OCI-LY7 (cell line): ENCODE data around the gene NTRK1. TPM values are rescaled to one million over a fixed set of nuclear protein-coding genes. Genes with fewer than 3 reads are reported as not detected.

Experiments
- BruUV-seq: library from RNA; stranded (reverse); fragments of 400-500 nt; replicated peaks from 2 replicates; lab custom pipeline; 2021; lab: Mats Ljungman, UMichigan
- CTCF ChIA-PET: fragments of 300-600 bp; sonication (Branson Sonifier 250); formaldehyde crosslinking; loops from one replicate; lab custom pipeline; 2022; ENCODE audit warnings: antibody characterized with exemption; ENCODE audit not compliant: unreplicated experiment; lab: Charles Lee
- POLR2A ChIA-PET: fragments of 300-600 bp; sonication (Branson Sonifier 250); formaldehyde crosslinking; loops from one replicate; lab custom pipeline; 2022; ENCODE audit warnings: antibody characterized with exemption; lab: Charles Lee
- DNase-seq: peaks from one replicate; pipeline ENCODE4 v3.0.0-alpha.2; 2015; ENCODE audit warnings: low spot score
- H2AFZ ChIP-seq: fragments of 200-600 bp; sonication (generic), shearing (Covaris generic); 2 replicates; pipeline ENCODE4 v1.6.1; 2014; ENCODE audit warnings: mild to moderate bottlenecking, antibody characterized with exemption, low read length, moderate library complexity
- H3K27ac ChIP-seq: fragments of 200-600 bp; sonication (generic); 2 replicates; pipeline ENCODE4 v1.5.1; 2014; ENCODE audit warnings: mixed run types, low read depth, mild to moderate bottlenecking, moderate library complexity, low read length, inconsistent platforms; ENCODE audit not compliant: poor library complexity, severe bottlenecking
- H3K36me3 ChIP-seq: fragments of 200-600 bp; sonication (generic); 2 replicates; pipeline ENCODE4 v1.6.1; 2014; ENCODE audit warnings: mild to moderate bottlenecking, antibody characterized with exemption, low read length, moderate library complexity, mixed read lengths; ENCODE audit not compliant: insufficient read depth
- H3K4me1 ChIP-seq: fragments of 200-600 bp; sonication (generic); 2 replicates; pipeline ENCODE4 v1.5.1; 2014; ENCODE audit warnings: mild to moderate bottlenecking, low read length; ENCODE audit not compliant: insufficient read depth, poor library complexity, severe bottlenecking
- H3K4me2 ChIP-seq: fragments of 200-600 bp; sonication (generic); 2 replicates; pipeline ENCODE4 v1.6.1; 2014; ENCODE audit warnings: mild to moderate bottlenecking, low read length
- H3K4me3 ChIP-seq: fragments of 200-600 bp; sonication (generic); 2 replicates; pipeline ENCODE4 v1.5.1; 2014; ENCODE audit warnings: mild to moderate bottlenecking, low read depth, low read length; ENCODE audit not compliant: poor library complexity, severe bottlenecking
- H3K79me2 ChIP-seq: fragments of 200-600 bp; sonication (generic); 2 replicates; pipeline ENCODE4 v1.6.1; 2016; ENCODE audit warnings: low read depth, mild to moderate bottlenecking, low read length, moderate library complexity, mixed read lengths; ENCODE audit not compliant: insufficient read depth
- H3K9me2 ChIP-seq: fragments of 200-600 bp; sonication (generic); 2 replicates; pipeline ENCODE4 v1.6.1; 2016; ENCODE audit warnings: mild to moderate bottlenecking, low read length, mixed read lengths; ENCODE audit not compliant: insufficient read depth
- H3K9me3 ChIP-seq: fragments of 200-600 bp; sonication (generic); 2 replicates; pipeline ENCODE4 v1.6.1; 2014; ENCODE audit warnings: mild to moderate bottlenecking, mixed run types, low read length, mixed read lengths
- H4K20me1 ChIP-seq: fragments of 200-600 bp; sonication (generic); 2 replicates; pipeline ENCODE4 v1.6.1; 2014; ENCODE audit warnings: mild to moderate bottlenecking, antibody characterized with exemption, low read length, moderate library complexity, mixed read lengths; ENCODE audit not compliant: insufficient read depth
- CTCF ChIP-seq: fragments of 200-600 bp; sonication (generic); conservative IDR thresholded peaks from 2 replicates; pipeline ENCODE4 v1.5.1; 2014; ENCODE audit warnings: mild to moderate bottlenecking, antibody characterized with exemption, low read length, moderate library complexity, mixed read lengths
- EZH2phosphoT487 ChIP-seq: fragments of 200-600 bp; sonication (generic); IDR thresholded peaks from 2 replicates; pipeline ENCODE4 v1.6.1; 2018; ENCODE audit warnings: low read depth, borderline replicate concordance, mild to moderate bottlenecking, mixed run types, antibody characterized with exemption, low read length, moderate library complexity, mixed read lengths
- intact Hi-C: fragments of 100-400 bp; cut with micrococcal nuclease; formaldehyde crosslinking; loops from one replicate; pipeline ENCODE4 v1.10.0; 2022; ENCODE audit not compliant: unreplicated experiment
- total RNA-seq, 2 experiments: library from RNA; depleted of rRNA in 1 of 2; stranded (reverse); fragments of >200 nt in 1 of 2; shearing (Covaris generic) in 1 of 2; gene quantifications; 2 replicates each; pipeline ENCODE4 v1.2.3, GENCODE V29; 2014 to 2022

Gene NTRK1
- total RNA-seq, 2 experiments from 2014 or later = not detected

- no peak overlapping the region for H2AFZ ChIP-seq
- no peaks in the 10 kb centered on the region for H3K36me3 ChIP-seq
- H3K9me2 ChIP-seq = no peaks in the 10 kb centered on the region
- no peak for DNase-seq
- CTCF ChIA-PET = interaction anchor here (0.6 kb wide), 1 partner anchor 127 kb away, joined by 11 read pairs; no protein-coding TSS in a partner anchor
- no peaks in the 10 kb centered on the region for H3K79me2 ChIP-seq
- H3K9me3 ChIP-seq = no peaks in the 10 kb centered on the region
- TF ChIP-seq CTCF (no peak), EZH2phosphoT487 (no peak)
- no peak overlapping the region for H3K4me2 ChIP-seq
- no peak overlapping the region for H3K27ac ChIP-seq
- no peak overlapping the region for H3K4me3 ChIP-seq
- no TSS peak for BruUV-seq
- no peaks in the 10 kb centered on the region for H3K4me1 ChIP-seq
- no peaks in the 10 kb centered on the region; the same call in 1 of the 2 replicates for H4K20me1 ChIP-seq
- intact Hi-C loops = no loop called here
- POLR2A ChIA-PET = no interaction called here
Observed at GRCh38 chr1:156840186-156840897, 20.3 kb upstream of the NTRK1 start.

GRCh38 chr1:156840898-156841279 is 19.8 kb upstream of the NTRK1 start:
- H2AFZ ChIP-seq = no peak overlapping the region
- CTCF ChIA-PET = interaction anchor here (0.6 kb wide), 1 partner anchor 127 kb away, joined by 11 read pairs; no protein-coding TSS in a partner anchor
- no peaks in the 10 kb centered on the region for H3K36me3 ChIP-seq
- no peaks in the 10 kb centered on the region; the same call in 1 of the 2 replicates for H4K20me1 ChIP-seq
- no peak overlapping the region for H3K27ac ChIP-seq
- no peaks in the 10 kb centered on the region for H3K9me2 ChIP-seq
- TF ChIP-seq CTCF = no peak
- TF ChIP-seq EZH2phosphoT487 = no peak
- H3K9me3 ChIP-seq = no peaks in the 10 kb centered on the region
- no peak overlapping the region for H3K4me3 ChIP-seq
- H3K79me2 ChIP-seq = no peaks in the 10 kb centered on the region
- POLR2A ChIA-PET = interaction anchor here (1.0 kb wide), 1 partner anchor 15 kb away, joined by 4 read pairs; no protein-coding TSS in a partner anchor
- DNase-seq = no peak
- intact Hi-C loops = no loop called here
- H3K4me2 ChIP-seq = no peak overlapping the region
- no TSS peak for BruUV-seq
- H3K4me1 ChIP-seq = no peaks in the 10 kb centered on the region

- H3K9me3 ChIP-seq = no peaks in the 10 kb centered on the region
- no peak overlapping the region for H3K4me2 ChIP-seq
- no peak for TF ChIP-seq EZH2phosphoT487
- TF ChIP-seq CTCF = no peak
- intact Hi-C loops = no loop called here
- ChIA-PET POLR2A (interaction anchor here (1.0 kb wide), 1 partner anchor 15 kb away, joined by 4 read pairs; no protein-coding TSS in a partner anchor), CTCF (interaction anchor here (0.6 kb wide), 1 partner anchor 128 kb away, joined by 11 read pairs; no protein-coding TSS in a partner anchor)
- H3K79me2 ChIP-seq = no peaks in the 10 kb centered on the region
- H4K20me1 ChIP-seq = no peaks in the 10 kb centered on the region; the same call in 1 of the 2 replicates
- no TSS peak for BruUV-seq
- H3K4me3 ChIP-seq = no peak overlapping the region
- no peak for DNase-seq
- H3K4me1 ChIP-seq = no peaks in the 10 kb centered on the region
- no peaks in the 10 kb centered on the region for H3K9me2 ChIP-seq
- H3K27ac ChIP-seq = no peak overlapping the region
- no peaks in the 10 kb centered on the region for H3K36me3 ChIP-seq
- H2AFZ ChIP-seq = no peak overlapping the region
Observed at GRCh38 chr1:156841295-156841855, 19.3 kb upstream of the NTRK1 start.
